B cell (primary cell): ENCODE data around the gene CD300LD. TPM values are rescaled to one million over a fixed set of nuclear protein-coding genes. Genes with fewer than 3 reads are reported as not detected.

Source experiments
- ATAC-seq: fragments of 200-7000 bp; cut with Tn5 transposase; one replicate; pipeline ENCODE4 v1.10.0; 2021; ENCODE audit warnings: low read depth, mild to moderate bottlenecking, moderate number of reproducible peaks, moderate library complexity
- CTCF ChIA-PET: fragments of 350-600 bp; sonication (Branson Sonifier 250); formaldehyde crosslinking; loops from one replicate; lab custom pipeline; 2021; ENCODE audit warnings: antibody characterized with exemption, inconsistent platforms; lab: Charles Lee
- POLR2A ChIA-PET: fragments of 350-600 bp; sonication (Branson Sonifier 250); formaldehyde crosslinking; loops from one replicate; lab custom pipeline; 2021; ENCODE audit warnings: antibody characterized with exemption; lab: Charles Lee
- DNase-seq: peaks from one replicate; pipeline ENCODE4 v3.0.0; 2013
- H2AFZ ChIP-seq: 2 replicates; pipeline ENCODE4 v1.6.1; 2012; ENCODE audit warnings: mild to moderate bottlenecking, low read depth, low read length; ENCODE audit not compliant: insufficient read depth, poor library complexity, severe bottlenecking
- H3K27ac ChIP-seq, 2 donors: 1 replicate in 1 of 2; 2 replicates in 1 of 2; pipeline ENCODE4 v1.5.1; 2012 to 2013; ENCODE audit warnings: low read length in 2 of 2, mild to moderate bottlenecking in 2 of 2, moderate library complexity in 1 of 2
- H3K27me3 ChIP-seq, 4 experiments: fragments of 200-600 bp in 1 of 4; sonication (generic) in 1 of 4; replicated peaks in 1 of 4; 1 replicate in 2 of 4; 2 replicates in 2 of 4; pipeline versions ENCODE4 v1.6.1 to v1.7.0; 2013 to 2016; ENCODE audit warnings: low read length in 3 of 4, mild to moderate bottlenecking in 2 of 4, mixed read lengths in 1 of 4, moderate library complexity in 1 of 4; ENCODE audit not compliant: insufficient read depth in 4 of 4, control insufficient read depth in 3 of 4; ENCODE audit errors: control extremely low read depth in 1 of 4
- H3K36me3 ChIP-seq, 2 experiments: replicated peaks in 1 of 2; 1 replicate in 1 of 2; 2 replicates in 1 of 2; pipeline versions ENCODE4 v1.6.1 to v1.7.1; 2013; ENCODE audit warnings: low read length in 1 of 2; ENCODE audit not compliant: insufficient read depth in 2 of 2, control insufficient read depth in 1 of 2; ENCODE audit errors: control extremely low read depth in 1 of 2, extremely low read depth in 1 of 2
- H3K4me1 ChIP-seq, 2 donors: fragments of 200-600 bp in 1 of 2; sonication (generic) in 1 of 2; 1 replicate in 1 of 2; 2 replicates in 1 of 2; pipeline versions ENCODE4 v1.5.1 to v1.6.1; 2013 to 2017; ENCODE audit warnings: low read length in 2 of 2; ENCODE audit not compliant: control insufficient read depth in 2 of 2, insufficient read depth in 2 of 2
- H3K4me2 ChIP-seq: replicated peaks from 2 replicates; pipeline ENCODE3; 2012; ENCODE audit warnings: mild to moderate bottlenecking, low read depth, low read length; ENCODE audit not compliant: poor library complexity, severe bottlenecking
- H3K4me3 ChIP-seq, 5 experiments: fragments of 200-600 bp in 1 of 5; sonication (generic) in 1 of 5; 1 replicate in 3 of 5; 2 replicates in 2 of 5; pipeline versions ENCODE4 v1.5.1 to v1.7.0; 2011 to 2016; ENCODE audit warnings: low read length in 4 of 5, mild to moderate bottlenecking in 4 of 5, low read depth in 2 of 5, control low read depth in 1 of 5, moderate library complexity in 1 of 5; ENCODE audit not compliant: insufficient read depth in 1 of 5; ENCODE audit errors: control extremely low read depth in 1 of 5, extremely low read depth in 1 of 5
- H3K79me2 ChIP-seq: fragments of 200-600 bp; sonication (generic); one replicate; pipeline ENCODE4 v1.6.0; 2016; ENCODE audit warnings: low read length; ENCODE audit not compliant: control insufficient read depth, insufficient read depth
- H3K9ac ChIP-seq: fragments of 200-600 bp; sonication (generic); 2 replicates; pipeline ENCODE4 v1.6.1; 2017; ENCODE audit warnings: mild to moderate bottlenecking, low read length, moderate library complexity
- H3K9me3 ChIP-seq, 3 donors: one replicate each; pipeline versions ENCODE4 v1.6.1 to v1.7.1; 2013; ENCODE audit warnings: low read length in 2 of 3; ENCODE audit not compliant: control insufficient read depth in 2 of 3, insufficient read depth in 1 of 3; ENCODE audit errors: control extremely low read depth in 1 of 3
- H4K20me1 ChIP-seq: 2 replicates; pipeline ENCODE4 v1.6.0; 2012; ENCODE audit warnings: mild to moderate bottlenecking, low read length; ENCODE audit not compliant: insufficient read depth, control insufficient read depth, poor library complexity, severe bottlenecking
- H3K27ac Mint-ChIP-seq: one replicate; pipeline ENCODE4 v1.8.0; 2021; ENCODE audit warnings: mixed read lengths
- H3K27me3 Mint-ChIP-seq: one replicate; pipeline ENCODE4 v1.8.0; 2021; ENCODE audit warnings: mixed read lengths
- H3K4me1 Mint-ChIP-seq: one replicate; pipeline ENCODE4 v1.8.0; 2021; ENCODE audit warnings: mixed read lengths
- H3K4me3 Mint-ChIP-seq: one replicate; pipeline ENCODE4 v1.8.0; 2021; ENCODE audit warnings: mixed read lengths
- H3K9me3 Mint-ChIP-seq: one replicate; pipeline ENCODE4 v1.8.0; 2022; ENCODE audit warnings: mixed read lengths; ENCODE audit not compliant: insufficient read depth
- CTCF ChIP-seq: fragments of 200-600 bp; IDR thresholded peaks from one replicate; pipeline ENCODE4 v1.8.0; 2022; ENCODE audit warnings: antibody characterized with exemption, mild to moderate bottlenecking
- EZH2 ChIP-seq: IDR thresholded peaks from 2 replicates; pipeline ENCODE4 v1.6.1; 2012; ENCODE audit warnings: borderline replicate concordance, low read depth, mild to moderate bottlenecking, moderate library complexity, low read length; ENCODE audit not compliant: insufficient read depth, poor library complexity, severe bottlenecking
- WGBS: methylation state at CpG from one replicate; pipeline ENCODE4 v1.1.5; 2013; ENCODE audit warnings: missing lambda C conversion rate; ENCODE audit not compliant: insufficient coverage; 5-methylcytosine and 5-hydroxymethylcytosine counted together
- intact Hi-C: fragments of 100-400 bp; cut with micrococcal nuclease; formaldehyde crosslinking; loops from one replicate; pipeline ENCODE4 v1.10.0; 2022
- polyA plus RNA-seq: library from polyadenylated mRNA; depleted of rRNA; stranded (reverse); fragments of >200 nt; gene quantifications from 2 replicates; pipeline ENCODE4 v1.2.3, GENCODE V29; 2012
- total RNA-seq, 2 donors: library from RNA; stranded (reverse); fragments of 120-200 nt in 1 of 2; gene quantifications; 1 replicate in 1 of 2; 2 replicates in 1 of 2; pipeline versions ENCODE4 v1.2.3 to v1.2.4, GENCODE V29; 2013 to 2022

Gene CD300LD
- total and polyA plus RNA-seq, 2 donors (not counting 1 experiment from before 2014, with no cell fraction given) = not detected

DNA sequence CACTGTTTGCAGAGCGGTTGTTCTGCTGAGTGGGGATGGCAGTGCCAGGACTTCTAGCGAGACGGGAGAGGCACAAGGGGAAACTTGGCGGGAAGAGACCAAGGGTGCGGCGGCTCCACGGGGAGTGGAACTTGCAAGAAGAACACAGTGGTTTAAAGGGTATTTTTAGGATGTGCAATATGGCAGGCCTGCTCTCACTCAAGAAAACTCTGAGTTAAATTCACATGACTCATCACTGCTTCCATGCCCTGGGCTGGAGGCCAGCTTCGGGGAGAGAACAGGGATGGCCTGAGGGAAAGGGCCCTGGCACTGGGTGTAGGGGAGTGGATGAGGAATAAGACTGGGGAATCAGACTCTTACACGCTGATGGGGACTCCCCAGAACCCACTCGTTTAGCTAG, 13.3 kb upstream of the CD300LD start:
- Histone ChIP-seq H3K36me3 (no peaks in the 10 kb centered on the region), H3K27me3 (peaks cover 0 to 12% (median 1%) of the 10 kb centered on the region in 4 experiments), H3K4me2 (peak overlapping the region; percentile 40), H3K79me2 (no peaks in the 10 kb centered on the region), H3K9me3 (peaks cover 0 to 16% (median 3%) of the 10 kb centered on the region in 3 donors), H2AFZ (no peak overlapping the region), H3K27ac (no peak overlapping the region), H3K9ac (no peak overlapping the region), H4K20me1 (no peaks in the 10 kb centered on the region), H3K4me1 (peaks cover 35 to 38% of the 10 kb centered on the region in 2 donors), H3K4me3 (no peak overlapping the region)
- ATAC-seq (no peak), DNase-seq (no peak)
- ChIA-PET POLR2A (no interaction called here), CTCF (interaction anchor here (0.7 kb wide), 1 partner anchor 40 kb away, joined by 3 read pairs; no protein-coding TSS in a partner anchor)
- Mint-ChIP-seq H3K4me3 (no peak overlapping the region), H3K4me1 (peaks cover 28% of the 10 kb centered on the region), H3K9me3 (no peaks in the 10 kb centered on the region), H3K27me3 (peaks cover 10% of the 10 kb centered on the region), H3K27ac (no peak overlapping the region)
- intact Hi-C loops = no loop called here
- TF ChIP-seq CTCF (no peak), EZH2 (no peak)
- 100% methylated on average over 4 of the region's 10 CpGs for WGBS

DNA sequence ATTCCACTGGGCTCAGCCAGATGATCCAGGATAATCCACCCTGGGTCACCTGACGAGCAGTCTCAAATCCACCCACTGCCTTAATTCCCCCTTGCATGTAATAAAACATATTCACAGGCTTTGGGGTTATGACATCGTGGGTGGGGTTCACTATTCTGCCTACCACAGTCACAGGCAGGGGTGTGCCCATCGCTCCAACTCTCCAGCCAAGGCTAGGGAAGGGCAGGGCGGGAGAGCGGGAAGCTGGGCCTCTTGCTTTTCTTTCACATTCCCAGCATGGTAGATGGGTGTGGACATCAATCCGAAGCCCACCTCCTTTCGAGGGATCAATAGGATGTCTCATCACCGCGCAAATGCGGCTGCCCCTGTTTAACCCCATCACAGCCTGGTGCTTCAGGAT, 12.7 kb upstream of the CD300LD start:
- no peak overlapping the region for H3K27ac Mint-ChIP-seq
- Histone ChIP-seq H3K36me3 (no peaks in the 10 kb centered on the region), H3K9me3 (peaks cover 0 to 16% (median 3%) of the 10 kb centered on the region in 3 donors), H3K9ac (no peak overlapping the region), H3K27me3 (peaks cover 0 to 12% (median 1%) of the 10 kb centered on the region in 4 experiments), H3K79me2 (no peaks in the 10 kb centered on the region), H3K4me3 (no peak overlapping the region), H3K4me1 (peaks cover 38 to 40% of the 10 kb centered on the region in 2 donors), H3K27ac (no peak overlapping the region), H3K4me2 (peak overlapping the region; percentile 40), H2AFZ (no peak overlapping the region), H4K20me1 (no peaks in the 10 kb centered on the region)
- no peaks in the 10 kb centered on the region for H3K9me3 Mint-ChIP-seq
- WGBS = 97% methylated on average over 9 of the region's 10 CpGs
- ChIA-PET CTCF (interaction anchor here (0.7 to 1.9 kb wide), 6 partner anchors 15 to 237 kb away, joined by 3 to 8 read pairs (median 5); no protein-coding TSS in a partner anchor), POLR2A (no interaction called here)
- TF ChIP-seq EZH2 (no peak), CTCF (no peak)
- H3K4me3 Mint-ChIP-seq = no peak overlapping the region
- H3K4me1 Mint-ChIP-seq = peaks cover 34% of the 10 kb centered on the region
- DNase-seq = no peak
- peaks cover 10% of the 10 kb centered on the region for H3K27me3 Mint-ChIP-seq
- ATAC-seq = no peak
- intact Hi-C loops = loop anchor here (5.0 kb wide), 2 partner anchors 38 to 237 kb away; partner anchors contain the start of gene GPR142
